HG02623 (cell line): ENCODE data around the gene AHNAK2.

ENCODE experiments used
- ATAC-seq: cut with Tn5 transposase; IDR thresholded peaks from one replicate; pipeline ENCODE4 v1.9.1; 2021; ENCODE audit warnings: moderate library complexity; ENCODE audit not compliant: unreplicated experiment

Gene AHNAK2

DNA sequence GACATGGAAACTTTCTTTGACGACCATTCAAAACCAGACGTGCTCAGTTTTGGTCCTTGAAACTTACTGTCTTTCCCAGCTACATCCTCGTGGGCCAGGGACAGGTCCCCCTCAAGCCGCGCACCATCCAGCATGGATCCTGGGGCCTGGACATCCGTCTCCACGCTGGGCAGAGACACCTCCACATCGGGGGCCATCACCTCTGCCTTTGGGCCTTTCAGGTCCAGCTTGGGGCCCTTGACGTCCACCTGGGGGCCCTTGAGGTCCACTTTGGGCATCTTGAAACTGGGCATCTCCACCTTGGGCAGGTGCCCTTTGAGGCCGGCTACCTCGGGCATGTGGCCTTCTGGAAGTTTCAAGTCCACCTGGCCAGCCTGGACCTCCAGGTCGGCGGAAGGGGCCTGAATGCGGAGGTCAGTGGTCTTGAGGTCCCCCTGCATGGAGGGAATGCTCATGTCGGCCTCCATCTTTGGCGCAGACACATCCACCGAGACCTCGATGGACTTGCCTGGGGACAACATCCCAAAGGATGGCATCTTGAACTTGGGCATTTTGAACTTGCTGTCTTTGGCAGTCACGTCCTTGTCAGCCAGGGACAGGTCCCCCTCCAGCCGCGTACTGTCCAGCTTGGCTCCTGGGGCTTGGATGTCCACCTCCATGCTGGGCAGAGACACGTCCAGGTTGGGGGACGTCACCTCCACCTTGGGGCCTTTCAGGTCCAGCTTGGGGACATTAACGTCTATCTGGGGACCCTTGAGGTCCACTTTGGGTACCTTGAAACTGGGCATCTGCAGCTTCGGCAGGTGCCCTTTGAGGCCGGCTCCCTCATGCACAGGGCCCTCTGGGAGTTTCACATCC is 36.4 kb downstream of the AHNAK2 start:
- ATAC-seq: no peak

DNA sequence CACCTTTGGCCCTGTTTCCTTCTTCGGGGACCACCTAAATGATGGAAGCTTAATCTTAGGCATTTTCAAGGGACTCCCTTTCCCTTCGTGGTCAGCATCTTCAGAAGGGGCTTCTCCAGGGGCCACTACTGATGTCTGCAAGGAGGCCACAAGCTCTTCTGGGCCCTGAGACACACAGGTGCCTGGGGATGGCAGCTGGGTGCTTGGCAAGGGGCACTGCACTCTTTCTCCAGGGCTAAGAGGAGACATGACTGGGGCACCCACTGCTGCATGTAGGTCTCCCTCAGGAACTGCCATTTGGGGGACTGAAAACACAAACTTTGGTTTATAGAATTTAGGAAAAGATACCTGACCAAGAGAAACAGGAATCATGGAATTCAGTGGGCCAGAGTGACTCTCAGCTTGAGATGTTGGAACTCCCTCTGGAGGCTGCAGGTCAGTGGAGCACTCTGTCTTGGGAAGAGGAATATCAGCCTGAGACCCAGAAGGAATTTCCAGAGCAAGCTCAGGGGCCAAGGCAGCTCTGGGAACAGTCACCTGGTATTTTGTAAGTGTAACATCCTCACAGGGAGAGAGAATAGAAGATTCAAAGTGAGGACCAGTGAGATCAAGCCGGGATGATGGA is 37.5 kb downstream of the AHNAK2 start:
- no peak for ATAC-seq

DNA sequence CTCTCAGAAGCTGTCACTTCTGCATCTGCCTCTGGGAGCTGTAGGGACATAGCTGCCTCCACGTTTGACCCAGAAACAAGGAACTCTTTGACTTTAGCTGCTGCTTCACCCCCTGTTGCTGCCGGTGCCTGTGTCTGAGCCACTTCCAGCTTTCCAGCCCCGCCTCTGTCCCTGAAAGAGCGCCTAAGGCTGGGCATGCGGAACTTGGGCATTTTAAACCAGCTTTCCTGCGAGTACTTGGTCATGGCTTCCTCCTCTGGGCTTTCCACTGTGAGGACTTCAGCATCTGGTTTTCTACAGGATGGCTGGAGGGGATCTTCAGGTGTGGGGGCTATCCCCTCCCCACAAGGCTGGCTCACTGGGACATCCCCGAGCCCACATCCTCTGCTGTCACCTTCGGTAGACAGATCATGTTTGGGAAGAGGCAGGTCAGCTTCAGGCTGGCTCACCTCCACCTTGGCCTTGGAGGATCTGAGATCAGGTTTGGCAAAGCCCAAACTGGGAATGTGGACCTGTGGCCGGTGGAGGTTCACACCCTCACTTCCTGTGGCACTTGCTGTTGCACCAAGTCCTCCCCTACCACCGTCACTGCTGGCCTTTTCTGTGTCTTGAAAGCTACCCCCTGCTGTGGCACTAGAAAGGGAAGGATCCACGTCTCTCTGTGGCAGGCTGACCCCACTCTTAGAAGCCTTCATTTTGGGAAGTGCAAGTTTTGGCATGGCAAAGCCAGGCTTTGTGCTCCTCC is 38.3 kb downstream of the AHNAK2 start:
- ATAC-seq: no peak

DNA sequence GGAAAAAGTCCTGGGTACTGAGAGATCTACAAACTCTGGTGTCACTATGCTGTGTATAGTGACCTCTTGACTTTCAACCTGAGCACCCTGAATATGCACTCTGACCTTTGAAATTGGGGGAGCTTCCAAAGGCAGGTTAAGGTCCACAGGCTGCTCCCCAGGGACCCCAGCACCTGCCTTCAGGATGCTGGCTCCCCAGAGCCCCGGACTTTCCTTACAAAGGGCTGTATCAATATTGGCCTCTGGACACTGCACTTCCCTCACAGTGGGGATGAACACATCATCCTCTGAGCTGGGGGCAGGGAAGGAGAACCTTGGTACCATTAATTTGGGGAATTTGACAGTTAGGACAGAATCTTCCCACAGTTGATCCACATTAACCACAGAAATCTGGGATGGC is 39.2 kb downstream of the AHNAK2 start:
- no peak for ATAC-seq

DNA sequence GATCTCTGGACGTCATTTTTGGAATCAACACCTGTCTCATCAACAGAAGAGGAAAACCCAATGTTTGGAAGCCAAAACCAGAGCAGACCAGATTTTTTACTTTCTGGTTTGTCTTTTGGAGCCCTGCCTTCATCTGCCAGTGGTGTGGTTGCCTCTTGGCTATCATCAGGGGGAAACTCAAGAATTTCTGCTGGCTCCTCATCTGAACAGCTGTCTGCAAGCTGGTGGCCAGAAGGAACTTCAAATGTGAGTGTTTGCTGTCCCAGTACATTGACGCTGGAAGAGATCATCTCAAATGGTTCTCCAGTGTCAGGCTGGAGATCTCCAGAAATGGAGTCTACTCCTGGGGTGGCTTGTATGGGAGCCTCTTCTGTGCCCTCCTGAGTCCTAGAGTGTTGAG is 39.7 kb downstream of the AHNAK2 start:
- ATAC-seq: no peak

DNA sequence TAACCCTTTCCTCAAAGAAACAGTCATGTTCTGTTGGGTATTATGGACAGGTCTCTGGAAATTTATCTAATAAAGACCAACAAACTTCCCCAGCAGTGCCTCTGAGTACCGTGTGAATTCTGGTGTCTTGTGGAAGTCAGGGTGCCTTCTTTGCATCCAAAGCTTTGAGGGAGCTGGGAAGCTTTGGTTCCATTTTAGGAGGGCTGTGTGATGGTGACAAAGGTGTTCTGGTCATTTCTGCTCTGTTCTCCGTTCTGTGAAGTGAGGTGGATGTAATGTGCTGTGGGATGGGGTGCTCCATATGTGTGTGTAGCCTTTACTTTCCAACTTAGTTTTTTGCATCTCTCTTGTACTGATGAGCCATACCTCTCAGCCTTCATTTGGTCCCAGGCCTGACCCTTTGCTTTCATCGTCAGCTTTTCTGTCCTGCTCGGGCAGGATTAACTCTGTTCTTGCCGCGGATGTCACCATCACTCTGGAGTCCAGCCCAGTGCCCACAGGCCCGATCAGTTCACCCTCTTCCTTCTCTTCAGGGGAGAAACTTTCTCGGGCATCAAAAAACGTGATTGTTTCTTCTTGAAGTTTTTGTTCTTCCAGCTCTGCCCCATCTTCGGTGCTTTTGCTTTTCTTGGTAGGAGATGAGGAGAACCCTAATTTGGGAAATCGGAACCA is 40.3 kb downstream of the AHNAK2 start:
- ATAC-seq: no peak

DNA sequence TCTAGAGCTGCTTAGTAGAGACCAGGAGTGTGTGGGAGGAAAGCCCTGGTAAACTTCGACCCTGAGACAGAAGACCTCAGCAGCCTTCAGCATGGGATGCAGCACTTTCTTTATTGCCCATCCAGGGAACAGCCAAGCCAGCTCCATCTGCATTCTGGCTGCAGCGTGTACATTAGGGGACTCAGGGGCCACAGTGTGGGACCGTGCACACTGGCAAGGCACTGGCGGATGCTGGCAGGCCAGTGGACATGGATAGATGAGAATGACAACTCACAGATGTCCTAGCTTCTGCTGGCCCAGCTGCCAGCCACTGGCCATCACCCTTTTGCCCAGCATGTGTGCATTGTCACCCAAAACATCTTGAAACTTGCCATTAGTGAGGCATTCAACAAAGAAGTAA is 41.0 kb downstream of the AHNAK2 start:
- ATAC-seq: no peak

DNA sequence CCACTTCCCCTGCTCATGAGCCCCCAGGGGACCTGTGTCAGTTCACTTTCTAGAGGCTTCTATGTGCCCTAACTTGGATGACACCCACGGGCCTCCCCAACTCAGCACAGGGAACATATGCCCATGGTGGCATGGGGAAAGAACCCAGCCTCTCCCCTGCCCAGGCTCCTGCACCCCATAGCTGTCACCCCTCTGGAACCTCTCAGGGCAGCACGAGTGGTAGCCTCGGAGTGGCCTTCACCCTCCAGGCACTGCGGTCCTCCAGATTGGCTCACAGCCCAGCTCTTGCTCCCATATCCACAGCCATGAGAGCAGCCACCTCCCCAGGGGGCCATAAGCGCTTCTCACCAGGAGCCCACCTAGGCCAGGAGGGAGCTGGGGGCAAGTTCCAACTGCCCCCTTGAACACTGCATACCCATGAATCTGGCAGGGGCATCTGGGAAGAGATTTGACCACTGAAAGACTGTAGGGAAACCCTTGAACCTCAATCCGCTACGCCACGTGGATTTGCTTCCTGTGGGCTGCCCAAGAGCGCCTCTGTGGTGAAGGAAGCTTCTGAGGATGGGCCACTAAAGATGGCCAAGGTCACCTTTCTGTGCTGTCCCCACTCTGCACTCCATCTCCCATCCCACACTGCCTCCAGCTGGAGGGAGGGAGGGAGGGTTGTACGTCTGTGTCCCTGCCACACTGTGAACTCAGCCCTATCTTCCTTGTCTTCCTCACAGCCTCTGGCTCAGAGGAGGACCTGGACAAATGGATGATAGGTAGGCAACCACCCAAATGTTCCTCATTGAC is 41.6 kb downstream of the AHNAK2 start:
- ATAC-seq: no peak

DNA sequence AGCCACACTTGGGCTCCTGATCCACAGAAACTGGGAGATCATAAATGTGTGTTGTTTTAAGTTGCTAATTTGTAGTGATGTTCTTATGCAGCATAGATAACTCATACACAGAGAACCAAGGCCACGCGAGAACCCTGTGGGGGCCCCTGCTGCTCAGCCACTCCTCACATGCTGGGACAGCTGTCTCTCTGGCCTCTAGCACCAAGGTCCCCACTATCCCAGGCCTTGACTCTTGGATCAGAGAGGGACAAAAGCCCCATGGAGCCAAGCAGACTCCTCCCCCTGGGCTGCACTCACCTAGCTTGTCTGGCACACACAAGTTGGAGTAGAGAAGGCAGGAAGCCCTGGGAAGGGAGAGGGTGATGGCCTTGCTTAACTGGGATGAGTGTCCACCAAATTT is 42.2 kb downstream of the AHNAK2 start:
- ATAC-seq: no peak

DNA sequence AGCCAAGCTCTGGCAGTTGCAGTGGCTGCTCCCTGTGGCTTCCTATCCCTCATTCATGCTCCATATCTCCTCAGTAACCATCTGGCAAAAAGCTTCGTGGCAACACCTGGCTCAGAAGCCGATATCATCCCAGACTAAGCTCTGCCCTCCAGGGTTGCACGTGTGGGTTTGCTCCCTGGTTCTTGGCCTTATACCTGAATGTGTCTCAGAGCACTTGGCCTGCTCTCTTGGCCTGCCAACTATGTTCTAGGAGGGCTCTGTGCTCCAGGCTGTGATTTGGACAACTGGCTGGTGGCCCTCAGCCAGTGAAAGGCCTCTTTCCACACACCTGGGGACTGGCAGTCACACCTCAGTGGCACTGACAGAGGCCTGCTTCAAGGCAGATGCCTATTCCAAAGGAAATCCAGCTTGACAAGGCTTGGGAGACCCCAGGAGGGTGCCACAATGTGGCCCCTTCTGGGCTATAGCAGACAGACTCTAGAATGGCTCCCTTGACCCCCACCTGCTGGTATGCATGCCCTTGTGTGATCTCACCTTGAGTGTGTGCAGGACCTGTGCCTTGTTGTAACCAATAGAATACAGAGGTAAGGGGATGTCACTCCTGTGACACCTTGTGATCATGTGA is 43.0 kb downstream of the AHNAK2 start:
- no peak for ATAC-seq

DNA sequence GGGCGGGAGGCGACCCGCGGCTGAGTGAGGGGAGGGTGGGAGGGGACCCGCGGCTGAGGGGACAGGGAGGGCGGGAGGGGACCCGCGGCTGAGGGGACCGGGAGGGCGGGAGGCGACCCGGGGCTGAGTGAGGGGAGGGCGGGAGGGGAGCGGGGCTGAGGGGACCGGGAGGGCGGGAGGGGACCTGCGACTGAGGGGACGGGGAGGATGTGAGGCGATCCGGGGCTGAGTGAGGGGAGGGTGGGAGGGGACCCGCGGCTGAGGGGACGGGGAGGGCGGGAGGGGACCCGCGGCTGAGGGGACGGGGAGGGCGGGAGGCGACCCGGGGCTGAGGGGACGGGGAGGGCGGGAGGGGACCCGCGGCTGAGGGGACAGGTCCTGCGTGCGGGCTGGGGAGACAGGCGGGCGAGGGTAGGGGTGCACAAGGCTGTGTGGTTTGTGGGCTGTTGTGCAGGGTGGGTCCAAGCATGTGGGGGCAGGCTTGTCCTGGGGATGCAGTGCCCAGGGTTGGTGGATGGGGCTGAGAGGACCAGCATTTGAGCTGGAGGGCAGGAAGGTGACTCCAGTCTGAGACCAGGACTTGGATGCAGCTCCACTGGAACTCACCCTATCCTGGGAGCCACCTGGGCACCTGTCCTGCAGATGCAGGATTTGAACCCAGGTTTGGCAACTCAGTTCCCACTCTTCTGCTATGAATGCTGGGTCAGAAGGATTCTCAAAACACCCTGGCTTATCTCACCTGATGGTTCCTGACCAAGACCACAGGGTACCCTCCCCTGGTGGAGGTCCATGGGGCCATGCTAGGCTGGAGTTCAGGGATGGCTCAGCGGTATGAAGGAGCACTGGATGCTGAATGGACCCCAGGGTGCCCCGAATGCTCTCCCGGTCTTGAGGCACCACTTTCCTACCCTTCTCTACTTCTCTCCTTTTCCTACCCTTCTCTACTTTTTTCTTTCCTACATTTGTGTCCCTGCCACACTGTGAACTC is 44.1 kb downstream of the AHNAK2 start:
- no peak for ATAC-seq

DNA sequence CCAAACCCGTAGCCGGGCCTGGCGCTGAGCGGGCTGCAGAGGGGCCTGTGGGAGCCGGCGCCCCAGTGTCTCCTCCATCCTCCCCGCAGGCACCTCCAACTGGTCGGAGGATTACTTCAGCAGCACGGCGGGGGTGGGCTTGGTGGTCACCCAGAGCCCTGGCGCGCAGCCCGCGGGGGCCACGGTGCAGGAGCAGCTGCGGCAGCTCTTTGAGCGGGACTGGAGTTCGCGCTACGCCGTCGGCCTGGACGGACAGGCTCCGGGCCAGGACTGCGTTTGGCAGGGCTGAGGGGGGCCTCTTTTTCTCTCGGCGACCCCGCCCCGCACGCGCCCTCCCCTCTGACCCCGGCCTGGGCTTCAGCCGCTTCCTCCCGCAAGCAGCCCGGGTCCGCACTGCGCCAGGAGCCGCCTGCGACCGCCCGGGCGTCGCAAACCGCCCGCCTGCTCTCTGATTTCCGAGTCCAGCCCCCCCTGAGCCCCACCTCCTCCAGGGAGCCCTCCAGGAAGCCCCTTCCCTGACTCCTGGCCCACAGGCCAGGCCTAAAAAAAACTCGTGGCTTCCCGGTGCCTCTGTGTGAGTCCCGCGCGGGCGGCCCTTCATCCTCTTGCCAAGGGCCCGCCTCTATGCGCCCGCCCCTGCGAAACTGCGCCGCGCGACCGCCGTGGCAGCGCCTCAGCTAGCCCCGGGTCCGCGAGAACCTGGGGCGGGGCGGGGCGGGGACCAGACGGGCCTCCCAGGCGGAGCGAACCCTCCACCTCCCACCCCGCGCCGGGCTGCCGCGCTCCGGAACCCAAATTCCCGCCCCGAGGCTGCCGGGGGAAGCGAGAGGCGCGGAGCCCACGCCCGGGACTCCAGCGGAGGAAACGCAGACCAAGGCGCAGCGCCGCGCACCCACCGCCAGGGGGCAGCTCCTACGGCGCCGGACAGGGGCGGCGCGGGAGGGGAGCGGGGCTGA is 45.2 kb downstream of the AHNAK2 start:
- no peak for ATAC-seq

DNA sequence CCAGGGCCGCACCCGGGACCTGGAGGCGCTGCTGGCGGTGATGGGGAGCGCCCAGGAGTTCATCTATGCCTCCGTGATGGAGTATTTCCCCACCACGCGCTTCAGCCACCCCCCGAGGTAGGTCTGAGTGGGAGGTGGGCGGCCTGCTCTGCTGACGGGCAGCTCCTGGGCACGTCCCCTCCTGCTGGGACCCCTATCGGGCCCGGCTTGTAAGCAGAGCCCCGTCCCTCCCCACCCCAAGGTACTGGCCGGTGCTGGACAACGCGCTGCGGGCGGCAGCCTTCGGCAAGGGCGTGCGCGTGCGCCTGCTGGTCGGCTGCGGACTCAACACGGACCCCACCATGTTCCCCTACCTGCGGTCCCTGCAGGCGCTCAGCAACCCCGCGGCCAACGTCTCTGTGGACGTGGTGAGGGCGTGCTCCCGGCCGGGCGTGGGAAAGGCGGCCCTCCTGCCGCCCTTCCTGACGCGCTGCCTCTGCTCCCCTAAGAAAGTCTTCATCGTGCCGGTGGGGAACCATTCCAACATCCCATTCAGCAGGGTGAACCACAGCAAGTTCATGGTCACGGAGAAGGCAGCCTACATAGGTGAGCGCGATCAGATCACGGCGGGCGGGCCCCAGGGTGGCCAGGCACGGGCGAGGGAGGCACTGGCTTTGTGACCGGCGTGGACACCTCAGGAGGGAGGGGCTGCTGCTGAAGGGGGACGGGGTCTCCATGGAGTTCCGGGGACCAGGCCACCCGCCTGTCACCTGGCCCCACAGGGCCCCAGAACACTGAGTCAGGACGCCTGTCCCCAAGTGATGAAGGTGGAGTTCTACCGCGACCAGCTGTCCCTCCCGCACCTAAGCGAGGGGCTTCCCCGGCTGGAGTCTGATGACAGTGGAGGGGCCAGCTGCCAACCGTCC is 46.2 kb downstream of the AHNAK2 start:
- no peak for ATAC-seq

DNA sequence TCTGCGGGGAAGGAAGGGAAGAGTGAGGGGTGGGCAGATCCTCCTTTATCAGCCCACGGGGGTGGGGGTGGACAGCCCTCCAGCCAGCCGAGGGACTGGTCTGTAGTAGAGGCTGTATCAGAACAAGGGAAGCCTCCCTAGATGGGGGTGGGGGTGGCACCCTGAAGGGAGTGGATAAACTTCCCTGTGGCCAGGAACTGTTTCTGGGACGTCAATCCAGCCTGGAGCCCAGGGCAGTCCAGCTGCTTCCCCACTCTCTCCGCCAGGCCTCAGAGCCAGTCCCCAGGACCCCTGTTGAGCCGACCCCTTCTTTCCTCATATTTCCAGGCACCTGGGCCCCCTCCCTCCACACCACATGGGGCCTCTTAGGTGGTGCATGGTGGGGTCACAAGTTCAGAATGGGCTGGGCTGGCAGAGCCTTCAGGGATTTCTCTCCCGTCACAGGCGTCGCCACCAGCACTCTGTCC is 46.8 kb downstream of the AHNAK2 start:
- ATAC-seq: no peak

DNA sequence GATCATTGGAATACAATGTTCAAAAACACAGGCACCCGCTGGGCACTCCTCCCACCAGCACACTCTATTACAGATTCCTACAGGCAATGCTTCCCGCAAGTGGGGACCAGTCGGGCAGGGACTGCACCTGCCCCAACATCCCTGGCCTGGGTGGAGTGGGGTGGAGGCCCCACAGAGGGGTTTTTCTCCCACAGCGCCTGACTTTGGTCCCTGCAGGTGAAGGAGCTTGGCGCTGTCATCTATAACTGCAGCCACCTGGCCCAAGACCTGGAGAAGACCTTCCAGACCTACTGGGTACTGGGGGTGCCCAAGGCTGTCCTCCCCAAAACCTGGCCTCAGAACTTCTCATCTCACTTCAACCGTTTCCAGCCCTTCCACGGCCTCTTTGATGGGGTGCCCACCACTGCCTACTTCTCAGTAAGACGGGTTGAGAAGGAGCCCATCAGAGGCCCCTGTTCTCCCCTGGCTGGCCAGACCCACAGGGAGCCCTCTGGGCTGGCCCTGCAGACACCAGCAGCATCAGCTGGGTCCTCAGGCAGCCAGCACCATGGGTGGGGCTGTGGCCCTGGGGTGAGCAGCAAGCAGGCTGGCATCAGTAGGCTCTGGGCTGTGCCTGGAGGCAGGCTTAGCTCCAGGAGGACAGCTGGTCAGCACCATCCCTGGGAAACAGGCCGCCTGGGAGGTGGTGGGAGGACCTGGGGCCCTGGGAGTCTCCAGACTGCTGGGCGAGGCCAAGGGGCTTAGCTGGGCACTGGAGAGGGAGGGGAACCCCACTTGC is 47.5 kb downstream of the AHNAK2 start:
- ATAC-seq: no peak
